Activated T-helper 1 cell treated with Interleukin-2 at 50 U/mL for 16 hours (primary cell): ENCODE measurements around the gene VPS16.
"Not testable (repeated sequence)": the region's sequence is repeated elsewhere in the genome, so short reads cannot be mapped to it uniquely, and the experiment has no call there.

Source experiments
- DNase-seq: peaks from one replicate; pipeline ENCODE4 v3.0.0-alpha.2; 2020; ENCODE audit warnings: low read depth

VPS16 gene

DNA sequence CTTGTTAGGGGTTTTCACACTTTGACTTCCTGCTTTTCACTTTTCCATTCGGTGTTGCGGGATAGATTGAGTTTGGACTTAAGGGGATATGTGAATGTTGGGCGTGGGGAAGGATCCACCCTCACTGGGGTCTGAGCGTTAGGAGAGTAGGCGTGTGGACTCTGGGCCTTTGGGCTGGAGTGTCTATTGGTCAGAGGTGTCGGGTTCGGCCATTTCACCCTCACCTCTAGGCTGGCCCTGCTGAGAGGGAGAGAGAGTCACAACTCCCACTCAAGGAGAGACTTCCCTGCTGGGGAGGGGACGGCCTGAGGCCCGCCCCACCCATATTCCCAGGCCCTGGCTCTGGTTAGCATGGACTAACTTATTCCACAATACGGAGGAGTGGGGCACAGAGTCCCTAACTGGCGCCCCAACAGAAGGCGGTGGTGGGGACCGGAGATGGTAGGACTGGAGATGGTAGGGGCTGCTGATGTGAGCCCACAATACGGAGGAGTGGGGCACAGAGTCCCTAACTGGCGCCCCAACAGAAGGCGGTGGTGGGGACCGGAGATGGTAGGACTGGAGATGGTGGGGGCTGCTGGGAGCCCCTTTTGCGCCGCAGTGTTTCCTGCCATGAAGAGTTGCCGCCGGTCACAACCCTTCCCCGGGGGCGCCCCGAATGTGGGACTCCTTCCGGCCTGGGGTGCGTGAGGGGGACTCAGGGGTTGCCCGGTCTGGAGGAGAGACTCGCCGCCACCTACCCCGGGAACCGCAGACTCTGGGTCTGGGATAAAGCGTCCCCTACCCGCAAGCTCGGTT lies 31.3 kb downstream of the VPS16 start:
- peak; percentile 13 for DNase-seq

DNA sequence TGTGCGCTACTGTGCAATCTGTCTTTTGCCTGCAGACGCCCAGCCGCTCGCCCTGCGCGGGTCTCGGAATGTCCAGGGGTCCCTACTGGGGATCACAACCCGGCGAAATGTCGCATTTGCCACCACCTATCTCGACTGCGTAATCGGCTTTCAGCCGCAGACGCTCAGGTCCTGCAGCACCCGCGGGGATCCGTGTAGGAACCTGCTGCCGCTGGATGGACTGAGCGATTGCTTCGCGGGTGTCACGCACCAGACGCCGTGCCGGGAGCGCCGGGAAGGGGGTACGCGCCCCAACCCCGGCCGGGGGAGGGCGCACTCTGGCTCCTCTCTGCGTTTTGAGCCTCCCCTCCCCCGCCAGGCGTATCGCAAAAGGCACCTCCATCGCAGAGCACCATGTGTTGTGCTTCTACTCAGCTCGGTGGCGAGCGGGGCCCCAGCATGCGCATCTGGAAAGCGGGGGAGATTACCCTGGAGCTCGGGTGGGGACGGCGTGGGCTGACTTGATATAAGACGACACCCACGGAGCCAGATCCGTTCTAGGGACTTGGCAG lies 32.0 kb downstream of the VPS16 start:
- peak; percentile 60 for DNase-seq

DNA sequence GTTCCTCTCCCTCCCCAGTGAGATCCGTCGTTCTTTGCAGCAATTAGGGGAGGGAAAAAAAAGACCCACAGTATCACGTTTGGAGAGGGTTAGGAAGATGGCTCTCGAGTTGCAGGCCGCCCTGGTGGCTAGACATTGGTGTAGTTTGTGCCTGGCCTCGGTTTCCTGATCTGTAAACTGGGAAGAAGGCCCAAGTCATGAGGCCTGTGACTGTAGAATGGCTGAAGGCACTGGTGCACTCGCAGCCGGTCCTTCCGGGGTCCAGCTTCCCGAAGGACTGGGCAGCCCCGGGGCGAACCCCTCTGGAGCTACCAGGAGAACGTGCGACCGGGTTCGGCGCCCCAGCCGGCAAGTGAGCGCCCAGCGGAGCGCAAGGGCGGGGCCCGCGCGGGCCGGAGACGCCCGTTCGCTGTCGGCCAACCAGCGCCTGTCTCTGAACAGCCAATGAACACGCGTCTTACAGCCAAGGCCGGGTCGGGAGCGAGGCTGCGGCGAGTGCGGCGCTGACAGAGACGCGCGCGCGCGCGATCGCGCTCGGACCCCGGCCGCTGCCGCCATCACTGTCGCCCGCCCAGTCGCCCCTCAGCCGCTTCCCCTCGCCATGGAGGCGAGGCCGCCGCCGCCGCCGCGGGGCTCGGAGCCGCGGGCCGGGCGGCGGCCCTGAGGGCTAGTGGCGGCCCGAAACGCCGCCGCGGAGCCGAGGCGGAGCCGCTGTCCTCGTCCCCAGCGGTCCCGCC lies 32.6 kb downstream of the VPS16 start, which contains the start of gene PTPRA:
PTPRA (plus strand) TSS at position 472 of the 737 bp plus-strand sequence. CDS start 90,797 bp downstream, outside the sequence.
- DNase-seq, result peak; percentile 84

DNA sequence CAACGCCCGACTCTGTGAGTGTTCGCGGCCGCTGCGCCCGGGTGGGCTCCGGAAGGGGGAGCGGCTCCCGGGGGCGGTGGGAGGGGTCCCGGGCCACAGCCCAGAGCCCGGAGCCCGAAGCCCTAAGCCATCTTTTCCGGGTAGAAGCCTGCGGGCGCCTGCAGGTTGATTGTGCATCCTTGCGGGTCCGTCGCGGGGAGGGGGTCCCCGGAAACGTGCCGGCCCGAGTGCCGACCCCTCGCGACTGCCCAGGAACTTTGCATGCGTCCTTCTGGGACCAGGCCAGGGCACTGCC lies 33.1 kb downstream of the VPS16 start:
- peak; percentile 49 for DNase-seq

DNA sequence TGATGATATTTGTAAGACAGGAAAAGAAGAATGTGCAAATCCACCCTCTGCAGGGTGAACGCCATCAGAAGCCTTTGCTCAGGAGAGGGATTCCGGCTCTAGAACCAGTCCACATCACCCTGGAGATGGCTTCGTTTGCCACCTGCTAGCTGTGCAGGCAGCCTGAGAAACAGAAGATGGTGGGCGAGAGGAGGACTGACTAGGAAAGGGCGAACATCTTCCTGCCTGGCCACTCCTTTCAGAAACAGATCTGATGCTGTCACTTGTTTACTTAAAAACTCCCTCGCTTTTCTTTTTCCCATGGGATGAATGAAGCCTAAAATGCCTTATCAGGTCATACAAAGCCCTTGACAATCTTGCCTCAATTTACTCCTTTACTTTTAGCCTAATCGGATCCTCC lies 33.9 kb downstream of the VPS16 start:
- DNase-seq, result no peak

DNA sequence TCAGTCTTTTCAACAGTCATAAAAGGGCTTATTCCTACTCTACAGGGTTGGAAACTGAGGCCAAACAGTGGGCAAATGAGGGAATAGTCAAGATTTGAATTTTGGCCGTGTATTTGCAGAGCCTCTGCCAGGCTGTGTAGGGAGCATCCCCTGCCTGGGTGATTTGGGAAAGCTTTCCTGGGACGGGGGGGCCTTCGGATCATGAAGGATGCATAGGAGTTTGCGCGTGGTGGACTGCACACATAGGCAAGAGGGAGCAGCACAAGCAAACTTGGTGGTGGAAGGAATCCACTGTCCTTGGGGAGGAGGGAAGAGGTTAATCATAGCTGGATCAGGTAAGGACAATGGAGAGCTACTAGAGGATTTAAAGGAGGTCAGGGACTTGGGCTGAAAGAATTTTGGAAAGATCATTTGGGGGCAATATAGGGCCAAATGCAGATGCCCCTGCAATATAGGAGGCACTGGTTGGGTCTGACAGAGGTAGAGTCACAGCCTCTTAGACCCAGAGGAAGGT lies 35.2 kb downstream of the VPS16 start:
- DNase-seq, result no peak

DNA sequence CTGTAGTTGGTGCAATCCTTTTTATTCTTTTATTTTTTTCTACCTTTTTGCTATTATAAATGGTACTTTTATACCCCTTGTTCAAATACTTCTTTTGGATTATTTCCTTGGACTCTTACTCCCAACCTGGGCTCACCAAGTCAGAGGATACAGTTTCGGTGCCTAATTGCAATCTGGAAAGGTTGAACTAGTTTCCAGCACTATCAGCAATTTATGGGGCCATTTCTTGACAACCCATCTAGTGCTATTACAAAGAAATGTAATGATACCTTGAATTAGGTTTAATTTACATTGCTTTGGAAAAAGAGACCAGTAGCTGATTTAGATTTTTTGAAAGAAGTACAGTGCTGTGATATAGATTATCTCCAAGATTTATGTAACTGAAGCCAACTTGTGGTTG lies 38.0 kb downstream of the VPS16 start:
- no peak for DNase-seq

DNA sequence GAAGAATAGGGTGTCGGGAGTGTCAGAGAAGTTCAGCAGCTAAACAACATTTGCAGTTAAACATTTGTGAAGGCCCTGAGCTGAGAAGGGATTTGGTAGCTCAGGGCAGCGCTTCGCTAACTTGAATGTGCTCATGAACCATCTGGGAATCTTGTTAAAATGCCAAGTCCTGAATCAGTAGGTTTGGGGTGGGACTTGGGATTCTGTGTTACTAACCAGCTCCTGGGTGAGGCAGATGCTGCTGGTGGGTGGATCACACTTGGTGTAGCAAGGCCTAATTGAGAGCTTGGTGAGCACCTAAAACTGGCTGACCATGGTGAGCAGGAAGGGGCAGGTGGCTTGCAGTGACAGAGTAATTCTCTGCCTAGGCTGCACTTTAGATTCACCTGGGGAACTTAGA lies 38.6 kb downstream of the VPS16 start:
- DNase-seq, result no peak

DNA sequence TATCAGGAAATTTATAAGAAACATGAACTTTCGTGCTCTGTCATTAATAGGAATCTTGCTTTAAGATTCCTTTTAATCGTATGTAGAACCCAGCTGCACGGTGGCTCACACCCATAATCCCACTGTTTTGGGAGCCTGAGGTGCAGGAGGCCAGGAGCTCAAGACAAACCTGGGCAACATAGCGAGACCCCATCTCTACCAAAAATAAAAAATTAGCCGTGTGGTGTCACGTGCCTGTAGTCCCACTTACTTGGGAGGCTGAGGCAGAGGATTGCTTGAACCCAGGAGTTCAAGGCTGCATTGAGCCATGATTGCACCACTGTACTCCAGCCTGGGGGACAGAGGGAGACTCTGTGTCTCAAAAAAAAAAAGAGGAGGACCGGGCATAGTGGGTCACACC lies 40.1 kb downstream of the VPS16 start:
- DNase-seq, result no peak

DNA sequence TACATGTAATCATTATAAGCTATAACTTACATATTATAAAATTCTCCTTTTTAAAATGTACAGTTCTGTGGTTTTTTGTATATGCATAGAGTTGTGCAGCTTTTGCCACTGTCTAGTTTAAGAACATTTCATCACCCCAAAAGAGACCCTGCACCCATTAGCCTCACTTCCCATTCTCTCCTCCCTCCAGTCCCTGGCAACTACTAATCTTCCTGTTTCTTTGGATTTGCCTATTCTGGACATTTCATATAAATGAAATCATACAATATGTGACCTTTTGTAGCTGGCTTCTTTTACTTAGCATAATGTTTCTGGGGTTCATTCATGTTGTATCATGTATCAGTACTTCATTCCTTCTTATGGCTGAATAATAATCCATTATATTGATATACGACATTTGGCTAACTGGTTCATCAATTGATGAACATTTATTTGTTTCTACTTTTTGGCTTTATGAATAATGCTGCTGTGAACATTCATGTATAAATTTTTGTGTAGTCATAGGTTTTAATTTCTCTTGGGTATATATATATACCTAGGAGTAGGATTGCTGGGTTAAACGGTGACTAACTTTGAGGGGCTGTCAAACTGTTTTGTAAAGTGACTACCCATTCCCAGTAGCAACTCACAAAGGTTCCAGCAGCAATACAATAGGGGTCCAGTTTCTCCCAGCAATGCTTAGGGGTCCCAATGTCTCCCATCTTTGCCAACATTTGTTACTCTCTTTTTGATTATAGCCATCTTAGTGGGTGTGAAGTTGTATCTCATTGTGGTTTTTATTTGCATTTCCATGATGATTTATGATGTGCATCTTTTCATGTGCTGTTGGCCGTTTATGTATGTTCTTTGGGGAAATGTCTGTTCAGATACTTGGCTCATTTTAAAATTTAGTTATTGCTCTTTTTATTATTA lies 43.4 kb downstream of the VPS16 start:
- DNase-seq, result no peak

DNA sequence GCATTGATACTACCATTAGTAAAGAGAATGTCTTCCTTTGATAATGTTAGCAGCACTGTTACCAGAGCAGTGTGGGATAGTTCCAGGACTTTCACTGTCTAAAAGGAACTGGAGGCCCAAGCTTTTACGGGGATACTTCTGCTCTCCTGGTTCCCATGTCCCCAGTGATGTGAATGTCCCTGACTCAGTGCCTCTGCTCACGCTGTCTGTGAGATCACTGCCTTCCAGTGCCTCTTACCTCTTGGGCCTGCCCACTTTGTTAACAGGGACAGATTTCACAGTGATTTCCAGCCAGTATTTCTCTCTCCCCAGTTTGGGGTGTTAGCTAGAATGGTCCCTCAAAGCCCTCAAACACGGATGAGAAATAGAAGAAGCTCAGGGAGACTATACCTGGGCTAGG lies 47.2 kb downstream of the VPS16 start:
- no peak for DNase-seq

DNA sequence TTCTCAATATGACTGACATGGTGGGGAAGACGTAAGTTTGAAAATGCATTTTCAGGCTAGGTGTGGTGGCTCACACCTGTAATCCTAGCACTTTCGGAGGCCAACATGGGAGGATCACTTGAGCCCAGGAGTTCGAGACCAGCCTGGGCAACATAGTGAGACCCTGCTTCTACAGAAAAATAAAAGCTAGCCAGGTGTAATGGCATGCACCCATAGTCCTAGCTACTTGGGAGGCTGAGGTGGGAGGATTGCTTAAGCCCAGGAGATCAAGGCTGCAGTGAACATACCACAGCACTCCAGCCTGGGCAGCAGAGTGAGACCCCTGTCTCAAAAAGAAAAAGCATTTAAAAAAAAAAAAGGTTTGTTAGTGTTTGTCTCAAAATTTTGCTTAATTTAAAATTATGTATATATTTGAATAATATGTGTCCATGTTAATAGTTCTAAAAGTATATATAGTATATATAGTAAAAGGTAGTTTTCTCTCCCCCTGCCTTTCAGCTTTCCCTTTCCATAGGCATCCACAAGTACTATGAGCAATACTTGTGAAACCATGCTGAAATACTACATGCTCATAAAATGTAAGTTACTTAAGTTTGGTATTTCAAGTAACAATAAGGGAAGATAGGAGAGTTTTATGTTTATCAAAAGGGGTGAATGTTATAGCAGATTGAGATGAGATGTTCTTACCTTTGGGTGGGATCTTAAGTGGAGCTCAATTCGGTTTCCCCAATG lies 47.8 kb downstream of the VPS16 start:
- DNase-seq, result no peak

DNA sequence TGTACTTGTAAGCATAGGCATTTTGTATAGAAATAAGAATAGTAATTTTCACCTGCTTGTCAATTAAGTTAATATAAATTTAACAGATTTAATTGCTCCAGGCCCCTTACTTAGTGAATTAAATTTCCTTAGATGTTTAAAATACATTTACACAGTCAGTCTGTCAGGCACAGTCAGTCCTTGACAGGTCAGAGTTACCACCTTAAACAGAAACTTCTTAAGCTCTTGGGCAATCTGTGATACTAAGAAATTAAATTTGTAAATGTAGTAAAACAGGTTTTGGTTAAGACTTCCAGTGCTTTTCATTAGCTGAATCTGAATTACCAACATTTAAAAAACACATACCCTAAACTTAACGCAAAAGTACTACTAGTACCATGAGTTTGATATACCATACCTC lies 48.7 kb downstream of the VPS16 start:
- no peak for DNase-seq

DNA sequence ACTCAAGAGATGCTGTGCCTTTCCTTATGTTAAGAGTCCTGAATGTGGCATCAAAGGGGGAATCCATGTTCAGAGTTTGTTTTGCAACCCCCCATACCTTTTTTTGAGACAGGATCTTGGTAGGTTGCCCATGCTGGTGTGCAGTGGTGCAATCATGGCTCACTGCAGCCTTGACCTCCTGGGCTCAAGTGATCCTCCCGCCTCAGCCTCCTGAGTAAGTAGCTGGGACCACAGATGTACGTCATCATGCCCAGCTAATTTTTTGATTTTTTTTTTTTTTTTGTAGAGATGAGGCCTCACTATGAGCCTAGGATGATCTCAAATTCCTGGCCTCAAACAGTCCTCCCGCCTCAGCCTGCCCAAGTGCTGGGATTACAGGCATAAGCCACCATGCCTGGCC lies 49.3 kb downstream of the VPS16 start:
- no peak for DNase-seq

DNA sequence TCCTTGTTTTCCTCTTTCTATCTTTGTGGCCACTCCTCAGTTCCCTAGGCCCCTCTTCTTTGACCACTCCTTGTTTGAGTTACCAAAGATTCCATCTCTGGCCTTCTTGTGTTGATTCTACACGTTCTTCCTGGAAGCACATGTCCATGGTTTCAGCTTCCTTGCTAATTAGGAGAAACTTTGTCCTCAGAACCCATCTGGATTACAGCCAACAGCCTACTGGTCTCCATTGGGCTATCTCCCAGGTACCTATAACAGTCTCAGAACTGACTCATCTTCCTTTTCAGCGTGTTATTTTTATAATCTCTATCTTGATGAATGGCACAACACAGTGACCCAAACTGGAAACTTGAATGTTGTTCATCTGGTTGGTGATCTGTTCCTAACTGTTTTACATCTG lies 50.2 kb downstream of the VPS16 start:
- no peak for DNase-seq

DNA sequence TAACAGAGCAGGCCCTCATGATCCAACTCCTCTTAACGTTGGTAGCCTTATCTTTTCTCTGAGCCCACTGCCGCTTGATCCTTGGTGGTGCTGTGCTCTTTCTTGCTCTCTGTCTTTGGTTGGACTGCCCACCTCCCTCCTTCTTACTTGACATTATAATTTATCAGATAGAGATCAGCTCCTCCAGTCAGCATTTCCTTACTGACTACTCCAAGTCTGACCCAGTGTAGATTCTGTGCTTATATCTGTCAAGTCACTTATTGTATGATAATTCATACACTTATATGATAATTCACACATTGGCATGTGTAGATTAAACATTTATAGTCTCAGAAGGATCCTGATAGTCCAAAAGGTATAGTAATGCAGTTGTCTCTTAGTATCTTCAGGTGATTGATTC lies 50.8 kb downstream of the VPS16 start:
- DNase-seq, result no peak

DNA sequence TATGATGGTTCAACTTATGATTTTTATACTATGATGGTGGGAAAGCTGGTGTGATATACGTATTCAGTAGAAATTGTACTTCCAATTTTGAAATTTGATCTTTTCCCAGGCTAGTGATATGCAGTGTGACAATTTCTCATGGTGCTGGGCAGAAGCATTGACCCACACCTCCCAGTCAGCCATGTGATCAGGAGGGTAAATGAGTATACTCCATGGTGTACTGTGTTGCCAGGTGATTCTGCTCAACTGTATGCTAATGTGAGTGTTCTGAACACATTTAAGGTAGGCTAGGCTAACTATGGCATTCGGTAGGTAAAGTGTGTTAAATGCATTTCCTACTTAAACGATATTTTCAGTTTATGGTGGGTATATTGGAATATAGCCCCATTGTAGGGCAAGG lies 51.8 kb downstream of the VPS16 start:
- no peak for DNase-seq

DNA sequence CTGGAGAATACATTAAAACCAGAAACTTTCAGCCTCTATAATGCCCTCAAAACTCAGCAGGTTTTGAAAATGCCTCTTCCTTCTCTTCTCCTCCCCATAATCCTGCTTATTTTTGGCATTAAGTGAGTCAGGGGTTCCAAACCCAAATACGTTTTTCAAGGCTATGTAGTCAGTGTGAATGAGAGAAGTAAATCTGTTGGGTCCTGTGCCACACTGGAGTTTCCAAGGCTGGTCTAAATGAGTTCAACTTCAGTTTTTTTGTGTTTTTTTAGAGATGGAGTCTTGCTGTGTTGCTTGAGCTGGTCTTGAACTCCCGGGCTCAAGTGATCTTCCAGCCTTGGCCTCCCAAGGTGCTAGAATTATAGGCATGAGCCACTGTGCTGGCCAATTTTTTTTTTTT lies 53.7 kb downstream of the VPS16 start:
- no peak for DNase-seq

DNA sequence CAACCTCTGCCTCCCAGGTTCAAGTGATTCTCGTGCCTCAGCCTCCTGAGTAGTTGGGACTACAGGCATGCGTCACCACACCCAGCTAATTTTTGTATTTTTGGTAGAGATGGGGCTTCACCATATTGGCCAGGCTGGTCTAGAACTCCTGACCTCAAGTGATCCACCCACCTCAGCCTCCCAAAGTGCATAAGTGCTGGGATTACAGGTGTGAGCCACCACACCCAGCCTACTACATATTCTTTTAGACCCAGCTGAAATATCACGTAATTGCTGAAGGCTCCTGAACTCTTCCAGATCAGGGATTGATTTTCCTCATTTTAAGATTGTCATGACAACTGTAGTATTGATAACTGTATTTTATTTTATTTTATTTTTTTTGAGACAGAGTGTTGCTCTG lies 54.6 kb downstream of the VPS16 start:
- not testable (repeated sequence) for DNase-seq

DNA sequence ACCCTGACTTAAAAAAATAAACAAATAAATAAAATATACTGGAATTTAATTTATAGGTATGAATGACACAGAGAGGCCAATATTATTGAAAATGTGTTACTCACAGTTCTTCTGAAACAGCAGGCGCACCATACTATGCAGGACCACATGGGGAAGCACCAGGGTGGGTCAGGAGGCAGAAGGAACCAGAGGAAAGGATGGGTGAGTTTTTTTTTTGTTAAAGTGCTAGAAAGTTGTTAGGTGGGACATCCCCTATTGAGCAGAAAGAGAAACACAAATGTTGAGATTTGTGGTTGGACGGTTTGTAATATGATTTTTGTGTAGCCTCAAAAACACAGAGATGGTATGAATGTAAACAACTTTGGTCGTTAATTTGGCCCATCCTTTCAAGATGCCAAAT lies 58.7 kb downstream of the VPS16 start:
- no peak for DNase-seq

DNA sequence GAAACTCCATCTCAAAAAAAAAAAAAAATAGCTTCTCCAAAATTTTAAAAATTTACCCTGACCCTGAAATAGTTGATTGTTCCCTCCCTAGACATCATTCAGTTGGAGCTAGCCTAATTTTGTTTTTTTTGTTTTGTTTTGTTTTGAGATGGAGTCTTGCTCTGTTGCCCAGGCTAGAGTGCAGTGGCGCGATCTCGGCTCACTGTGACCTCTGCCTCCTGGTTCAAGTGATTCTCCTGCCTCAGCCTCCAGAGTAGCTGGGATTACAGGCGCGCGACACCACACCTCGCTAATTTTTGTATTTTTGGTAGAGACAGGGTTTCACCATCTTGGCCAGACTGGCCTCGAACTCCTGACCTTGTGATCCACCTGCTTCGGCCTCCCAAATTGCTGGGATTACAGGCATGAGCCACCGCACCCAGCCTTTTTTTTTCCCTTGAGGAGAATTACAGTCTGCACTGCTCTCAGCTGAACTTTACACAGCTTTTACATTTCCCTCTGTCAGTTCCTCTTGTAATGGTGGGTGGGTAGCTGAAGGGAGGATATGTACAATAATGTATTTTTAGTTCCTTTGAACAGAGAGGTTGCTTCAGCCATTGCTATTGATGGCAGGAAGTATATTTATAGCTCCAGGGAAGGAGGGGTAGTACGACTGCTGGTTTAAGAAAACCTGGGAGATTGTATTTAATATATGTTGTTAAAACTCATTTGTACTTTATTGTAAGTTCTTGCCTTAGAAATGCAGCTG lies 60.5 kb downstream of the VPS16 start:
- DNase-seq, result no peak
